Stomach (tissue), 9 donors: Measurements from ENCODE around the gene TFAP2A. TPM values are rescaled to one million over a fixed set of nuclear protein-coding genes. Genes with fewer than 3 reads are reported as not detected.

Source experiments
- DNase-seq, 2 donors: peaks; one replicate each; pipeline versions ENCODE4 v3.0.0 to v3.0.0-alpha.2; 2013 to 2019
- H3K27ac ChIP-seq, 5 donors: fragments of 200-600 bp in 4 of 5; sonication (generic) in 4 of 5; one replicate each; pipeline ENCODE4 v1.5.1; 2013 to 2019; ENCODE audit warnings: mild to moderate bottlenecking in 1 of 5, moderate library complexity in 1 of 5
- H3K27me3 ChIP-seq, 3 donors: fragments of 200-600 bp; sonication (generic); one replicate each; pipeline ENCODE4 v1.5.1; 2017 to 2019; ENCODE audit warnings: mixed run types in 1 of 3
- H3K36me3 ChIP-seq, 4 donors: fragments of 200-600 bp; sonication (generic); 1 replicate in 3 of 4; 2 replicates in 1 of 4; pipeline ENCODE4 v1.5.1; 2016 to 2019
- H3K4me1 ChIP-seq, 4 donors: fragments of 200-600 bp; sonication (generic); one replicate each; pipeline ENCODE4 v1.5.1; 2016 to 2019
- H3K4me3 ChIP-seq, 4 donors: fragments of 200-600 bp; sonication (generic) in 3 of 4; one replicate each; pipeline ENCODE4 v1.5.1; 2016 to 2019; ENCODE audit warnings: mild to moderate bottlenecking in 1 of 4
- H3K9me3 ChIP-seq, 4 donors: fragments of 200-600 bp; sonication (generic); one replicate each; pipeline ENCODE4 v1.5.1; 2016 to 2019
- EP300 ChIP-seq: sonication (generic); formaldehyde crosslinking; IDR thresholded peaks from one replicate; pipeline ENCODE4 v1.6.1; 2017; ENCODE audit warnings: antibody characterized with exemption
- POLR2A ChIP-seq, 4 donors: fragments of 450-650 bp; IDR thresholded peaks; one replicate each; pipeline ENCODE4 v1.6.1; 2016; ENCODE audit warnings: antibody characterized with exemption in 4 of 4, control low read depth in 2 of 4, mild to moderate bottlenecking in 1 of 4, moderate library complexity in 1 of 4
- POLR2AphosphoS5 ChIP-seq, 3 donors: sonication (generic); formaldehyde crosslinking; IDR thresholded peaks; one replicate each; pipeline ENCODE4 v1.6.1; 2016; ENCODE audit warnings: antibody characterized with exemption in 3 of 3
- WGBS, 5 donors: extraction: QIAGEN DNeasy Blood & Tissue Kit in 3 of 5; methylation state at CpG; one replicate each; pipeline versions ENCODE4 v1.1.5 to v1.1.7; 2013 to 2018; 5-methylcytosine and 5-hydroxymethylcytosine counted together
- intact Hi-C: fragments of 100-400 bp; cut with DNase I; formaldehyde crosslinking; loops from one replicate; pipeline ENCODE4 v1.15.1; 2023; ENCODE audit warnings: low total_unique reads
- polyA plus RNA-seq, 3 donors: library from polyadenylated mRNA; stranded (reverse); fragments of 200-250 nt; gene quantifications; one replicate each; pipeline ENCODE4 v1.2.3, GENCODE V29; 2013
- small RNA-seq, 4 donors: library from RNA; depleted of rRNA; stranded (forward); fragments of <200 nt; gene quantifications; one replicate each; pipeline ENCODE3, GENCODE V24; 2016
- total RNA-seq, 5 donors: library from RNA; depleted of rRNA; stranded (reverse); fragments of >200 nt; gene quantifications; one replicate each; pipeline versions ENCODE4 v1.1.0 to v1.2.3, GENCODE V29; 2014 to 2016
- TF ChIP-seq, protein P1 (sequence below), 7 experiments: fragments of 450-650 bp in 4 of 7; fragments of 200-600 bp in 3 of 7; sonication (generic) in 3 of 7; IDR thresholded peaks; one replicate each; pipeline ENCODE4 v1.5.1; 2016 to 2019; ENCODE audit warnings: antibody characterized with exemption in 7 of 7, control low read depth in 2 of 7, mild to moderate bottlenecking in 1 of 7
- donor health status: healthy with polysubstance abuse.
- donor health status: Bipolar disorder and iron deficiency.
- donor health status: healthy.

The TFAP2A gene
- total and polyA plus RNA-seq, 8 donors = 0.18 to 10.1 (median 0.50) TPM; not detected in 5

DNA sequence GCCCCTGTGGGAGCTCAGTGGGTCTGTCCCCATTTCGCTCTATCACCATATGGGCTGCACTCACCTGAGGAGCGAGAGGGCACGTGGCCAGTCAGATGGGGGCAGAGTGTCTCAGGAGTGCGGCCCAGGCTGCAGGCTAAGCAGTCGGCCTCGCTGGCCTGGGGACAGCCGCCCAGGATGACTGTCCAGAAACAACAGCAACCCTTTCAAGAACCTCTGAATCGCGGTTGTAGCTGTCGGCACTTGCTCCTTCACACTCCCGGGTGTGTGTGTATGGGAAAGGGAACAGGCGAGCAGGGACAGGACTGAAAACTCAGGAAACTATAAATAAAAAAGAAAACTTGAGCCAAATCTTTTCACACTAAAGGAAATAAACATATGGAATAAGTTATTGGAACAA lies 63.1 kb downstream of the TFAP2A start:
- Histone ChIP-seq H3K9me3 (peaks cover 0 to 9% (median 0%) of the 10 kb centered on the region in 4 donors), H3K27ac (no peak overlapping the region), H3K4me3 (no peak overlapping the region), H3K36me3 (no peaks in the 10 kb centered on the region), H3K4me1 (no peaks in the 10 kb centered on the region), H3K27me3 (no peaks in the 10 kb centered on the region)
- peak in 1 of 2 donors; percentile 3 for DNase-seq
- WGBS, 5 donors = 77 to 88% (median 85%) methylated on average over 10 to 12 of the region's 12 CpGs
- TF ChIP-seq POLR2A (IDR thresholded peaks at IDR 0.05) (no peak), POLR2AphosphoS5 (IDR thresholded peaks at IDR 0.05) (no peak), EP300 (no peak)
- TF ChIP-seq, protein P1, sequence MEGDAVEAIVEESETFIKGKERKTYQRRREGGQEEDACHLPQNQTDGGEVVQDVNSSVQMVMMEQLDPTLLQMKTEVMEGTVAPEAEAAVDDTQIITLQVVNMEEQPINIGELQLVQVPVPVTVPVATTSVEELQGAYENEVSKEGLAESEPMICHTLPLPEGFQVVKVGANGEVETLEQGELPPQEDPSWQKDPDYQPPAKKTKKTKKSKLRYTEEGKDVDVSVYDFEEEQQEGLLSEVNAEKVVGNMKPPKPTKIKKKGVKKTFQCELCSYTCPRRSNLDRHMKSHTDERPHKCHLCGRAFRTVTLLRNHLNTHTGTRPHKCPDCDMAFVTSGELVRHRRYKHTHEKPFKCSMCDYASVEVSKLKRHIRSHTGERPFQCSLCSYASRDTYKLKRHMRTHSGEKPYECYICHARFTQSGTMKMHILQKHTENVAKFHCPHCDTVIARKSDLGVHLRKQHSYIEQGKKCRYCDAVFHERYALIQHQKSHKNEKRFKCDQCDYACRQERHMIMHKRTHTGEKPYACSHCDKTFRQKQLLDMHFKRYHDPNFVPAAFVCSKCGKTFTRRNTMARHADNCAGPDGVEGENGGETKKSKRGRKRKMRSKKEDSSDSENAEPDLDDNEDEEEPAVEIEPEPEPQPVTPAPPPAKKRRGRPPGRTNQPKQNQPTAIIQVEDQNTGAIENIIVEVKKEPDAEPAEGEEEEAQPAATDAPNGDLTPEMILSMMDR (IDR thresholded peaks at IDR 0.05) = no peak
- intact Hi-C loops = no loop called here

DNA sequence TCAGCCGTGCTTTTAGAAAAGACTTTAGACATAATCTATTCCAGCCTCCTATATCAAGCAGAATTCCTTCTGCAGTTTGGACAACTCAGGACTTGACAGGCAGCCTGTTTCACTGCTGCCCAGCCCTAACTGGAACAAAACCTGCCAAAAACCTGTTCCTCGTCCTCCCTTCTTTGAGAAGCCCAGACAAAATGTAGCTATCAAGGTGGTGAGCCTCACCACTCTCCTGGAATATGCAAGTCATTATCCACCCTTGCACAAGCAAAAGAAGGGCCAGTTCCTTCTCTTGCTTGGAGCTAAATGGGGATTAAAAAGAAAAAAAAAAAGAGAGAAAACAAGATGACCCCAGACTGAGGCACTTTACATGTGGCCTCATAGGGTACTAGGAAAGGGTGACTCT lies 64.2 kb downstream of the TFAP2A start:
- peaks cover 0 to 9% (median 0%) of the 10 kb centered on the region in 4 donors for H3K9me3 ChIP-seq
- no peaks in the 10 kb centered on the region for H3K27me3 ChIP-seq
- DNase-seq = no peak
- intact Hi-C loops = no loop called here
- H3K36me3 ChIP-seq = no peaks in the 10 kb centered on the region
- no peak overlapping the region for H3K27ac ChIP-seq
- no peak for TF ChIP-seq POLR2A (IDR thresholded peaks at IDR 0.05)
- TF ChIP-seq EP300 = no peak
- TF ChIP-seq POLR2AphosphoS5 (IDR thresholded peaks at IDR 0.05) = no peak
- TF ChIP-seq, protein P1 (IDR thresholded peaks at IDR 0.05) = no peak
- no peak overlapping the region for H3K4me3 ChIP-seq
- H3K4me1 ChIP-seq = no peaks in the 10 kb centered on the region
- whole genome bisulfite sequencing, 5 donors = 71 to 81% (median 74%) methylated on average over 2 of the region's 2 CpGs

DNA sequence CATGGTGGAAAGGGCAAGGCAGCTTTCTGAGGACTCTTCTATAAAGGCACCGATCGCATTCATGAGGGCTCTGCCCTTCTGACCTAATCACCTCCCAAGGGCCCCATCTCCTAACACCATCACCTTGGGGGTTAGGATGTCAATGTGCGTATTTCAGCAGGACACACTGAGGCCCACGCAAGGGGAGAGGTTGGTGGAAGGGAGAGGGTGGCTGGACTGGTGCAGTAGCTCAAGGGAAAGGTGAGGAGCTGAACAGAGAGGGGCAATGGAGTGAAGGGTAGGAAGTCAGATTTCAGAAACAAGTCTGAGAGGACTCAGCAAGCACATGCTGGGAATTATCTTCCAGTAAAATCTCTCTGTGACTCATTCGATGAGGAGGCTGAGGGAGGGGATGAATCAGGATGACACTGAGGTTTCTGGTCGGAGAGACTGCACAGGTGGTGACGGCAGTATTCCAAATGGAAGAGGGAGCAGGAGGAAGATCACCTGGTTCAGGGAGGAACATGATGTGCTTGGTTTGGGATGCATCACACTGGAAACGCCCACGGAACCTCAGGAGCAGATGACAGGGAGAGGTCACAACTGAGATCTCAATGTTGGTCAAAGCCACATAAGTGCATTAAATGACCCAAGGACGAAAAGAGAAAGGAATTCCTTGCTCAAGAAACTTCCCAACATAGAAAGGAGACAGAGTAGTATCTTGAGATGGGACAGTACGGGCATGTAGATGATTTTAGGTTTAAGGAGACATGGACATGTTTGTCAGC lies 67.1 kb downstream of the TFAP2A start:
- no peak overlapping the region for H3K27ac ChIP-seq
- H3K27me3 ChIP-seq = no peaks in the 10 kb centered on the region
- 85 to 90% (median 86%) methylated on average over 11 of the region's 11 CpGs for WGBS, 5 donors
- no peak for DNase-seq
- TF ChIP-seq POLR2AphosphoS5 (IDR thresholded peaks at IDR 0.05) = no peak
- no peak overlapping the region for H3K4me3 ChIP-seq
- no peaks in the 10 kb centered on the region for H3K36me3 ChIP-seq
- intact Hi-C loops = no loop called here
- peaks cover 0 to 1% (median 0%) of the 10 kb centered on the region in 4 donors for H3K9me3 ChIP-seq
- peaks cover 0 to 5% (median 0%) of the 10 kb centered on the region in 4 donors for H3K4me1 ChIP-seq

Small RNA genes lying within 50 kb of the gene (small RNA-seq; reads per million reads assigned to genes)
- gene MIR5689 = 0 reads per million in 4 donors

Other genes with a start within 250 kb of the TFAP2A start
- 100 to 1,000 TPM in 1 of 5 donors, 10 to 100 TPM in 4; 22.0 to 132 (median 50.0) TPM for gene GCNT2, start 106.3 kb upstream of the TFAP2A start, total RNA-seq
- gene GCNT2, start 106.3 kb upstream of the TFAP2A start, polyA plus RNA-seq = 10 to 100 TPM in 1 of 3 donors, 1 to 10 TPM in 2; 4.5 to 11.6 (median 7.3) TPM